HepG2 (cell line): Measurements from ENCODE around the gene ARL16. TPM values are rescaled to one million over a fixed set of nuclear protein-coding genes. Genes with fewer than 3 reads are reported as not detected.

ENCODE experiments used
- ARID2 ChIP-seq: sonication (generic); formaldehyde crosslinking; IDR thresholded peaks from 2 replicates; pipeline ENCODE4 v1.8.1; 2022; ENCODE audit warnings: mild to moderate bottlenecking, missing genetic modification reagents, borderline replicate concordance
- ARNT2 ChIP-seq: sonication (generic); formaldehyde crosslinking; IDR thresholded peaks from 2 replicates; pipeline ENCODE4 v1.8.0; 2022; ENCODE audit warnings: mild to moderate bottlenecking, low read depth, missing genetic modification reagents, moderate library complexity
- ATF5 ChIP-seq: sonication (generic); formaldehyde crosslinking; IDR thresholded peaks from 2 replicates; pipeline ENCODE4 v1.4.0; 2020; ENCODE audit warnings: mild to moderate bottlenecking, low read depth, missing genetic modification reagents
- DPF2 ChIP-seq: sonication (generic); formaldehyde crosslinking; IDR thresholded peaks from 2 replicates; pipeline ENCODE4 v1.4.0; 2020; ENCODE audit warnings: mild to moderate bottlenecking, low read depth, missing genetic modification reagents, borderline replicate concordance
- HIVEP1 ChIP-seq: sonication (generic); formaldehyde crosslinking; IDR thresholded peaks from 2 replicates; pipeline ENCODE4 v1.4.0; 2020; ENCODE audit warnings: mild to moderate bottlenecking, missing genetic modification reagents
- IKZF1 ChIP-seq: fragments of 450-650 bp; IDR thresholded peaks from 2 replicates; pipeline ENCODE4 v1.7.1; 2016
- JDP2 ChIP-seq: sonication (generic); formaldehyde crosslinking; IDR thresholded peaks from 2 replicates; pipeline ENCODE4 v1.8.1; 2022; ENCODE audit warnings: missing genetic modification reagents, borderline replicate concordance
- KDM2A ChIP-seq: sonication (generic); formaldehyde crosslinking; IDR thresholded peaks from 2 replicates; pipeline ENCODE4 v1.4.0; 2020; ENCODE audit warnings: low read depth, missing genetic modification reagents, borderline replicate concordance
- LBX2 ChIP-seq: sonication (generic); formaldehyde crosslinking; IDR thresholded peaks from 2 replicates; pipeline ENCODE4 v1.5.0; 2020; ENCODE audit warnings: missing genetic modification reagents, mild to moderate bottlenecking, borderline replicate concordance
- MNT ChIP-seq: fragments of 450-650 bp; IDR thresholded peaks from 2 replicates; pipeline ENCODE4 v1.6.1; 2016
- NCOR1 ChIP-seq: fragments of 200-600 bp; sonication (generic); IDR thresholded peaks from 2 replicates; pipeline ENCODE4 v1.7.0; 2017; ENCODE audit warnings: antibody characterized with exemption, low read length, borderline replicate concordance
- PLRG1 ChIP-seq: fragments of 450-650 bp; conservative IDR thresholded peaks from 2 replicates; pipeline ENCODE4 v1.6.1; 2016
- POLR2AphosphoS5 ChIP-seq: IDR thresholded peaks from 2 replicates; pipeline ENCODE4 v1.6.1; 2012; ENCODE audit warnings: low read depth, low read length
- SMARCC2 ChIP-seq: fragments of 450-650 bp; IDR thresholded peaks from 2 replicates; pipeline ENCODE4 v1.6.1; 2017; ENCODE audit warnings: antibody characterized with exemption, mild to moderate bottlenecking
- SP2 ChIP-seq: sonication (generic); formaldehyde crosslinking; IDR thresholded peaks from 2 replicates; pipeline ENCODE4 v1.5.1; 2020; ENCODE audit warnings: mild to moderate bottlenecking, missing genetic modification reagents
- TGIF2 ChIP-seq: IDR thresholded peaks from 2 replicates; pipeline ENCODE4 v1.6.1; 2016; ENCODE audit warnings: control low read depth, missing compliant biosample characterization
- TOPORS ChIP-seq: sonication (generic); formaldehyde crosslinking; IDR thresholded peaks from 2 replicates; pipeline ENCODE4 v1.8.0; 2023; ENCODE audit warnings: mild to moderate bottlenecking, missing genetic modification reagents
- TRAFD1 ChIP-seq: sonication (generic); formaldehyde crosslinking; IDR thresholded peaks from 2 replicates; pipeline ENCODE4 v1.5.1; 2020; ENCODE audit warnings: missing genetic modification reagents, mild to moderate bottlenecking, borderline replicate concordance
- ZNF10 ChIP-seq: sonication (generic); formaldehyde crosslinking; IDR thresholded peaks from 2 replicates; pipeline ENCODE4 v1.4.0; 2020; ENCODE audit warnings: mild to moderate bottlenecking, low read depth, missing genetic modification reagents, borderline replicate concordance
- ZNF101 ChIP-seq: sonication (generic); formaldehyde crosslinking; IDR thresholded peaks from 2 replicates; pipeline ENCODE4 v1.4.0; 2020; ENCODE audit warnings: mild to moderate bottlenecking, low read depth, missing genetic modification reagents, borderline replicate concordance
- ZNF230 ChIP-seq: sonication (generic); formaldehyde crosslinking; IDR thresholded peaks from 2 replicates; pipeline ENCODE4 v1.4.0; 2020; ENCODE audit warnings: mild to moderate bottlenecking, missing genetic modification reagents
- ZNF337 ChIP-seq: sonication (generic); formaldehyde crosslinking; IDR thresholded peaks from 2 replicates; pipeline ENCODE4 v1.5.1; 2020; ENCODE audit warnings: missing genetic modification reagents, low read depth, mild to moderate bottlenecking, borderline replicate concordance
- ZNF691 ChIP-seq: sonication (generic); formaldehyde crosslinking; IDR thresholded peaks from 2 replicates; pipeline ENCODE4 v1.4.0; 2020; ENCODE audit warnings: missing genetic modification reagents, low read depth, mild to moderate bottlenecking, borderline replicate concordance
- ZSCAN21 ChIP-seq: sonication (generic); formaldehyde crosslinking; IDR thresholded peaks from 2 replicates; pipeline ENCODE4 v1.8.0; 2022; ENCODE audit warnings: mild to moderate bottlenecking, missing genetic modification reagents, moderate library complexity, borderline replicate concordance
- ZSCAN9 ChIP-seq: IDR thresholded peaks from 2 replicates; pipeline ENCODE4 v1.6.1; 2016; ENCODE audit warnings: borderline replicate concordance
- polyA plus RNA-seq, 8 experiments: library from polyadenylated mRNA; depleted of rRNA in 3 of 8; stranded (reverse) in 7 of 8; unstranded in 1 of 8; fragments of >200 nt; fragmentation: Illumina TruSeq in 4 of 8; extraction: Trizol in 4 of 8; gene quantifications; 2 replicates each; pipeline versions ENCODE4 v1.2.1 to v1.2.3, GENCODE V29; 2011 to 2016; ENCODE audit warnings: low read depth in 4 of 8, missing spikeins in 1 of 8, mixed read lengths in 1 of 8; ENCODE audit not compliant: insufficient read depth in 1 of 8
- total RNA-seq, 5 experiments: library from RNA; depleted of rRNA; stranded (reverse); fragments of >200 nt; fragmentation: Illumina TruSeq; extraction: Trizol; gene quantifications; 2 replicates each; pipeline ENCODE4 v1.2.3, GENCODE V29; 2016; ENCODE audit warnings: low read depth in 1 of 5

The ARL16 gene
- total and polyA plus RNA-seq, 2 of the 13 experiments (the other 11 are each of a cell fraction or from before 2014, with no cell fraction given) = 20.8 to 30.8 TPM

GRCh38 chr17:81666342-81667191 is 17.0 kb downstream of the ARL16 start, which contains the start of the genes CCDC137 and OXLD1 (continued):
- TF ChIP-seq ZSCAN9 (peak; percentile 18; the same call in 1 of the 2 replicates), DPF2 (CRISPR knock-in tag) (no peak), SMARCC2 (no peak), NCOR1 (no peak), IKZF1 (no peak), PLRG1 (no peak), ARID2 (CRISPR knock-in tag) (0 out of 2 replicates have a peak, but pooled peaks have one; percentile 16), ZNF101 (0 out of 2 replicates have a peak, but pooled peaks have one; percentile 33), TRAFD1 (CRISPR knock-in tag) (no peak), SP2 (peak; percentile 100), ZNF337 (peak; percentile 81; the same call in 1 of the 2 replicates), ZSCAN21 (CRISPR knock-in tag) (peak; percentile 78), ATF5 (no peak; the same call in 1 of the 2 replicates), MNT (peak; percentile 50; the same call in 1 of the 2 replicates), ZNF10 (CRISPR knock-in tag) (no peak), ZNF691 (CRISPR knock-in tag) (peak; percentile 15), JDP2 (CRISPR knock-in tag) (no peak; the same call in 1 of the 2 replicates), LBX2 (CRISPR knock-in tag) (no peak; the same call in 1 of the 2 replicates), KDM2A (CRISPR knock-in tag) (peak; percentile 86), TGIF2 (CRISPR knock-in tag) (peak; percentile 43; the same call in 1 of the 2 replicates), TOPORS (peak; percentile 80), HIVEP1 (CRISPR knock-in tag) (no peak), ARNT2 (CRISPR knock-in tag) (peak; percentile 91), ZNF230 (CRISPR knock-in tag) (no peak; the same call in none of the 2 replicates), POLR2AphosphoS5 (peak; percentile 94)
